HepG2 (cell line): Measurements from ENCODE around the gene EHBP1. TPM values are rescaled to one million over a fixed set of nuclear protein-coding genes. Genes with fewer than 3 reads are reported as not detected.

Source experiments
- ATAC-seq: fragments of 200-7000 bp; cut with Tn5 transposase; 3 replicates; pipeline ENCODE4 v1.9.1; 2020; ENCODE audit warnings: mild to moderate bottlenecking, moderate library complexity
- BruUV-seq: library from RNA; stranded (reverse); fragments of 400-500 nt; replicated peaks from 2 replicates; lab custom pipeline; 2021; lab: Mats Ljungman, UMichigan
- CTCF ChIA-PET: fragments of 300-600 bp; formaldehyde crosslinking; extraction: SDS; loops from one replicate; lab custom pipeline; 2021; ENCODE audit warnings: low total read pairs, inconsistent platforms, low intra/inter-chr PET ratio; lab: Yijun Ruan, JAX
- POLR2A ChIA-PET: fragments of 350-600 bp; sonication (Branson Sonifier 250); formaldehyde crosslinking; loops from one replicate; lab custom pipeline; 2020; ENCODE audit warnings: antibody characterized with exemption, inconsistent platforms; lab: Yijun Ruan, JAX
- DNase-seq: peaks from one replicate; pipeline ENCODE4 v3.0.0-alpha.2; 2015; ENCODE audit warnings: low spot score
- FAIRE-seq: peaks from 3 replicates; lab custom pipeline; 2011; peaks lifted over from hg19 to GRCh38; lab: Jason Lieb, UNC
- H2AFZ ChIP-seq: one replicate; pipeline ENCODE4 v1.6.1; 2011; ENCODE audit warnings: low read length, inconsistent platforms
- H3K27ac ChIP-seq: fragments of 300-600 bp; 3 replicates; pipeline ENCODE4 v1.8.0; 2011; ENCODE audit warnings: mixed run types, mild to moderate bottlenecking, mixed read lengths, low read length, inconsistent platforms; ENCODE audit not compliant: insufficient read depth; ENCODE audit errors: extremely low read length
- H3K27me3 ChIP-seq, 2 experiments: fragments of 200-600 bp in 1 of 2; 2 replicates in 1 of 2; 3 replicates in 1 of 2; pipeline versions ENCODE4 v1.6.0 to v1.8.0; 2011; ENCODE audit warnings: low read length in 2 of 2, mild to moderate bottlenecking in 2 of 2, moderate library complexity in 2 of 2, inconsistent platforms in 1 of 2; ENCODE audit not compliant: insufficient read depth in 2 of 2, control insufficient read depth in 1 of 2
- H3K36me3 ChIP-seq, 2 experiments: fragments of 200-600 bp in 1 of 2; replicated peaks in 1 of 2; 2 replicates in 1 of 2; 3 replicates in 1 of 2; pipeline versions ENCODE4 v1.5.1 to v1.8.0; 2011; ENCODE audit warnings: low read length in 2 of 2, inconsistent platforms in 1 of 2; ENCODE audit not compliant: insufficient read depth in 2 of 2, control insufficient read depth in 1 of 2
- H3K4me1 ChIP-seq: 2 replicates; pipeline ENCODE4 v1.5.1; 2012; ENCODE audit warnings: low read length, inconsistent platforms; ENCODE audit not compliant: insufficient read depth
- H3K4me2 ChIP-seq: 2 replicates; pipeline ENCODE4 v1.6.0; 2011; ENCODE audit warnings: low read depth, low read length, inconsistent platforms
- H3K4me3 ChIP-seq, 3 experiments: fragments of 200-600 bp in 1 of 3; sonication (generic), shearing (Covaris generic) in 1 of 3; replicated peaks in 1 of 3; 2 replicates each; pipeline ENCODE4 v1.5.1; 2011 to 2016; ENCODE audit warnings: low read length in 3 of 3, inconsistent platforms in 2 of 3, low read depth in 2 of 3, mild to moderate bottlenecking in 2 of 3, control low read depth in 1 of 3, mixed read lengths in 1 of 3; ENCODE audit not compliant: insufficient read depth in 1 of 3
- H3K79me2 ChIP-seq: one replicate; pipeline ENCODE4 v1.6.1; 2011; ENCODE audit warnings: low read length, inconsistent platforms; ENCODE audit not compliant: insufficient read depth
- H3K9ac ChIP-seq: 2 replicates; pipeline ENCODE4 v1.6.0; 2011; ENCODE audit warnings: mild to moderate bottlenecking, low read depth, low read length, inconsistent platforms; ENCODE audit not compliant: insufficient read depth
- H3K9me3 ChIP-seq: 2 replicates; pipeline ENCODE4 v1.5.1; 2012; ENCODE audit warnings: mild to moderate bottlenecking, low read length
- H4K20me1 ChIP-seq: 2 replicates; pipeline ENCODE4 v1.6.0; 2011; ENCODE audit warnings: inconsistent platforms, mild to moderate bottlenecking, low read length, moderate library complexity; ENCODE audit not compliant: insufficient read depth
- AHDC1 ChIP-seq: sonication (generic); formaldehyde crosslinking; IDR thresholded peaks from 2 replicates; pipeline ENCODE4 v1.5.1; 2020; ENCODE audit warnings: mild to moderate bottlenecking, missing genetic modification reagents, borderline replicate concordance
- CHD4 ChIP-seq: fragments of 200-600 bp; sonication (generic); IDR thresholded peaks from 2 replicates; pipeline ENCODE4 v1.7.0; 2017; ENCODE audit warnings: mild to moderate bottlenecking, low read length, borderline replicate concordance
- E2F1 ChIP-seq: sonication (generic); formaldehyde crosslinking; IDR thresholded peaks from 2 replicates; pipeline ENCODE4 v1.5.0; 2020; ENCODE audit warnings: missing genetic modification reagents
- ELF3 ChIP-seq: IDR thresholded peaks from 2 replicates; pipeline ENCODE4 v1.6.1; 2016; ENCODE audit warnings: missing genetic modification reagents, missing compliant biosample characterization
- FOXC1 ChIP-seq: sonication (generic); formaldehyde crosslinking; IDR thresholded peaks from 2 replicates; pipeline ENCODE4 v1.8.0; 2022; ENCODE audit warnings: mild to moderate bottlenecking, missing genetic modification reagents, borderline replicate concordance
- GFI1 ChIP-seq: sonication (generic); formaldehyde crosslinking; IDR thresholded peaks from 2 replicates; pipeline ENCODE4 v1.5.0; 2020; ENCODE audit warnings: missing genetic modification reagents, mild to moderate bottlenecking, borderline replicate concordance
- HBP1 ChIP-seq: IDR thresholded peaks from 2 replicates; pipeline ENCODE4 v1.6.1; 2016; ENCODE audit warnings: low read depth, control low read depth
- KDM5B ChIP-seq: sonication (generic); formaldehyde crosslinking; IDR thresholded peaks from 2 replicates; pipeline ENCODE4 v1.4.0; 2020; ENCODE audit warnings: missing genetic modification reagents, mild to moderate bottlenecking, borderline replicate concordance
- MAFK ChIP-seq, 2 experiments: IDR thresholded peaks in 1 of 2; conservative IDR thresholded peaks in 1 of 2; 2 replicates each; pipeline ENCODE4 v1.6.1; 2011; ENCODE audit warnings: improper control_type of control experiment in 2 of 2, low read length in 2 of 2
- RAD21 ChIP-seq: fragments of 450-650 bp; formaldehyde crosslinking; IDR thresholded peaks from 2 replicates; pipeline ENCODE4 v1.5.0; 2020; ENCODE audit warnings: mild to moderate bottlenecking
- RORA ChIP-seq: sonication (generic); formaldehyde crosslinking; IDR thresholded peaks from 2 replicates; pipeline ENCODE4 v1.5.0; 2020; ENCODE audit warnings: mild to moderate bottlenecking, missing genetic modification reagents, moderate library complexity
- STAG1 ChIP-seq: sonication (generic); formaldehyde crosslinking; IDR thresholded peaks from 2 replicates; pipeline ENCODE4 v1.4.0; 2020; ENCODE audit warnings: missing genetic modification reagents
- TCF7L2 ChIP-seq: IDR thresholded peaks from 2 replicates; pipeline ENCODE4 v1.6.1; 2011; ENCODE audit warnings: mild to moderate bottlenecking, low read depth, low read length, moderate library complexity
- U2AF1 ChIP-seq: fragments of 200-400 bp; formaldehyde crosslinking; optimal IDR thresholded peaks from 2 replicates; pipeline ENCODE3; 2017; ENCODE audit warnings: mild to moderate bottlenecking, low read depth, low read length
- ZNF775 ChIP-seq: sonication (generic); formaldehyde crosslinking; IDR thresholded peaks from 2 replicates; pipeline ENCODE4 v1.4.0; 2020; ENCODE audit warnings: missing genetic modification reagents, mild to moderate bottlenecking, moderate library complexity, borderline replicate concordance
- WGBS: methylation state at CpG from one replicate; pipeline ENCODE4 v1.1.6; 2017; ENCODE audit warnings: low lambda C conversion rate; 5-methylcytosine and 5-hydroxymethylcytosine counted together
- in situ Hi-C: cut with HindIII; loops from 2 replicates; pipeline ENCODE4 v1.10.0; 2017; ENCODE audit warnings: low pct_unique_long_range_greater_than_20kb; ENCODE audit not compliant: extremely low pct_ligation_motif_present
- intact Hi-C: fragments of 100-400 bp; cut with micrococcal nuclease; formaldehyde crosslinking; loops from one replicate; pipeline ENCODE4 v1.10.0; 2022; ENCODE audit not compliant: unreplicated experiment
- polyA plus RNA-seq, 8 experiments: library from polyadenylated mRNA; depleted of rRNA in 3 of 8; stranded (reverse) in 7 of 8; unstranded in 1 of 8; fragments of >200 nt; fragmentation: Illumina TruSeq in 4 of 8; extraction: Trizol in 4 of 8; gene quantifications; 2 replicates each; pipeline versions ENCODE4 v1.2.1 to v1.2.3, GENCODE V29; 2011 to 2016; ENCODE audit warnings: low read depth in 4 of 8, missing spikeins in 1 of 8, mixed read lengths in 1 of 8; ENCODE audit not compliant: insufficient read depth in 1 of 8
- total RNA-seq, 5 experiments: library from RNA; depleted of rRNA; stranded (reverse); fragments of >200 nt; fragmentation: Illumina TruSeq; extraction: Trizol; gene quantifications; 2 replicates each; pipeline ENCODE4 v1.2.3, GENCODE V29; 2016; ENCODE audit warnings: low read depth in 1 of 5

EHBP1 gene
- total and polyA plus RNA-seq, 2 of the 13 experiments (the other 11 are each of a cell fraction or from before 2014, with no cell fraction given), result 93.5 to 146 TPM

- TF ChIP-seq FOXC1 (CRISPR knock-in tag), result no peak
- TF ChIP-seq, all 625 proteins: peak for 0
Observed at GRCh38 chr2:62822549-62822948, 117.0 kb downstream of the EHBP1 start (continued).

- peaks cover 19 to 32% of the 10 kb centered on the region in 2 experiments for H3K36me3 ChIP-seq
- no peak overlapping the region for H3K27ac ChIP-seq
- intact Hi-C loops, result no loop called here
- in situ Hi-C loops, result no loop called here
- no peak overlapping the region for H3K4me2 ChIP-seq
- H4K20me1 ChIP-seq, result peaks cover 39% of the 10 kb centered on the region
- H3K4me3 ChIP-seq, result no peak overlapping the region
- H3K9ac ChIP-seq, result no peak overlapping the region
- ATAC-seq (no peak), DNase-seq (no peak), FAIRE-seq (no peak)
- 96% methylated on average over 1 of the region's 1 CpG for WGBS
- H2AFZ ChIP-seq, result no peak overlapping the region
- no peaks in the 10 kb centered on the region for H3K9me3 ChIP-seq
- no TSS peak for BruUV-seq
- H3K27me3 ChIP-seq, result no peaks in the 10 kb centered on the region
- peaks cover 15% of the 10 kb centered on the region for H3K4me1 ChIP-seq
- POLR2A ChIA-PET, result interaction anchor here (1.3 kb wide), 1 partner anchor 298 kb away, joined by 3 read pairs; no protein-coding TSS in a partner anchor
- CTCF ChIA-PET, result no interaction called here
- peaks cover 35% of the 10 kb centered on the region for H3K79me2 ChIP-seq
- TF ChIP-seq RAD21 (CRISPR knock-in tag), result no peak
- TF ChIP-seq MAFK (conservative IDR thresholded peaks at IDR 0.05 in 1 of 2, IDR thresholded peaks at IDR 0.05 in 1 of 2; ENCODE audit: low read length in 2 of 2), result no peak
- TF ChIP-seq HBP1 (CRISPR knock-in tag), result no peak
- TF ChIP-seq GFI1, result no peak
- no peak for TF ChIP-seq AHDC1 (CRISPR knock-in tag)
- TF ChIP-seq ZNF775 (CRISPR knock-in tag), result no peak
- no peak for TF ChIP-seq CHD4
- TF ChIP-seq E2F1 (CRISPR knock-in tag), result no peak
- no peak for TF ChIP-seq ELF3 (CRISPR knock-in tag)
- TF ChIP-seq TCF7L2, result no peak
- TF ChIP-seq U2AF1, result no peak
- TF ChIP-seq STAG1 (CRISPR knock-in tag), result no peak
- no peak for TF ChIP-seq RORA
- no peak for TF ChIP-seq KDM5B (CRISPR knock-in tag)
Observed at GRCh38 chr2:62824388-62824787, 118.9 kb downstream of the EHBP1 start.
